ENCODE results near the gene MLPH. TPM values are rescaled to one million over a fixed set of nuclear protein-coding genes. Genes with fewer than 3 reads are reported as not detected.

Gene MLPH
- total and polyA plus RNA-seq, 4 donors, result 1.6 to 25.9 (median 22.3) TPM

DNA sequence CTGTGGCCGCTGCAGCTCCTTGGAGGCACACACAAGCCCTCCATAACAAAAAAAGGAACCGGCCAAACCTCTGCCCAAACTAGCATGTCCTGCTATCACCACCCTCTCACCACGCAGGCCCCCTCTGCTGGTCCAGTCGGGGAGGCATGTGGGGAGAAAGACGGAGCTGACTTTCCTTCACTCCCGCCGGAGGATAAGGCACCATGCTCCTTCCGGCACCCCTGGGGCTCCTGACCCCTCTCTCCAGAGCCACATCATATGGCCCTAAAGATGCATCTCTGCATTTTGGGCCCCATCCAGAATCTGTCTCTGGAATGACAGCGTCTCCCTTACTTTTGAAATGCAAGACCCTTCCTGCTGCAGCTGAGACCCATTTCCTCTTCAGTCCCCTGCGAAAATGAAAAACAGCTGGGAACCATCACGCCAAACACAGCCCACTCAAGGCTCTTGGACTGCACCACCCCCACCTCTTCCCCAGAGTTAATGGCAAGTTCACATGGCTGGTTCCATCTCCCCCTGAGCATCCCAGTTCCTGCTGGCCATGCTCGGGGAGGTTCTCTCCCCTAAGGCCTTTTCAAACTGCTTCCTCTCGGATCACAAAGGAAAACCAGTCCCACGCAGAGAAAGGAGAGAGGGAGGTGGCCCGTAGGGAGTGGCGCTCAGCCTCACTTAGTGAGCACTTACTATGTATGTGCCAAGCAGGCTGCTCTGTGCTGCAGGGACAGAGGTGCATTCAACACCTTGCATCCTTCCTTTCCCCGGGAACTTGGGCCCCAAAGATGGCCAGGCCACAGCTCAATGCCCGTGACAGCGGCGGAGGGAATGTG lies 35.2 kb upstream of the MLPH start:
- Histone ChIP-seq H3K4me3 (ENCODE audit: low read depth in 1 of 3, low read length in 3 of 3) (no peak overlapping the region), H3K9ac (ENCODE audit: low read depth in 1 of 2, low read length in 2 of 2) (no peak overlapping the region), H3K9me3 (ENCODE audit: control insufficient read depth in 4 of 4, low read length in 3 of 4) (no peaks in the 10 kb centered on the region), H3K27me3 (ENCODE audit: control insufficient read depth in 4 of 4, insufficient read depth in 4 of 4, low read length in 3 of 4) (peaks cover 0 to 3% (median 0%) of the 10 kb centered on the region in 4 donors), H3K27ac (ENCODE audit: low read depth in 1 of 2, low read length in 2 of 2) (no peak overlapping the region), H3K4me1 (ENCODE audit: control insufficient read depth in 4 of 4, insufficient read depth in 4 of 4, low read length in 3 of 4) (no peaks in the 10 kb centered on the region), H3K36me3 (ENCODE audit: control insufficient read depth in 4 of 4, insufficient read depth in 3 of 4, low read depth in 1 of 4, low read length in 3 of 4) (no peaks in the 10 kb centered on the region)
- no peak for DNase-seq (ENCODE audit: low spot score)
- TF ChIP-seq ATF3 (IDR thresholded peaks at IDR 0.05) (no peak), RAD21 (IDR thresholded peaks at IDR 0.05) (no peak), YY1 (IDR thresholded peaks at IDR 0.05) (no peak), TAF1 (conservative IDR thresholded peaks at IDR 0.05) (no peak), EGR1 (IDR thresholded peaks at IDR 0.05; ENCODE audit: low read depth in 2 of 2) (no peak), SP1 (IDR thresholded peaks at IDR 0.05) (no peak), REST (IDR thresholded peaks at IDR 0.05) (no peak), JUND (IDR thresholded peaks at IDR 0.05) (no peak), HNF4G (IDR thresholded peaks at IDR 0.05) (no peak), MAX (IDR thresholded peaks at IDR 0.05) (no peak), CTCF (IDR thresholded peaks at IDR 0.05; ENCODE audit: low read depth, low read length, missing input control) (no peak), FOXA2 (IDR thresholded peaks at IDR 0.05) (no peak), NR2F2 (IDR thresholded peaks at IDR 0.05) (no peak), GABPA (IDR thresholded peaks at IDR 0.05 in 1 of 2, conservative IDR thresholded peaks at IDR 0.05 in 1 of 2) (no peak), RXRA (IDR thresholded peaks at IDR 0.05) (no peak), HNF4A (conservative IDR thresholded peaks at IDR 0.05) (no peak), FOXA1 (IDR thresholded peaks at IDR 0.05) (no peak), ZBTB33 (IDR thresholded peaks at IDR 0.05) (no peak)
- WGBS, result 69% methylated on average over 20 of the region's 20 CpGs
